SK-N-SH (cell line): ENCODE results near the gene FAM180B.

ENCODE experiments used
- EZH2phosphoT487 ChIP-seq: fragments of 200-600 bp; sonication (generic); IDR thresholded peaks from 2 replicates; pipeline ENCODE4 v1.6.1; 2017; ENCODE audit warnings: low read depth, mixed run types, mild to moderate bottlenecking, antibody characterized with exemption, moderate library complexity, borderline replicate concordance
- FOSL2 ChIP-seq: IDR thresholded peaks from 2 replicates; pipeline ENCODE4 v1.4.0; 2012; ENCODE audit warnings: low read depth, mild to moderate bottlenecking, moderate library complexity, borderline replicate concordance
- FOXM1 ChIP-seq: IDR thresholded peaks from 2 replicates; pipeline ENCODE4 v1.4.0; 2012; ENCODE audit warnings: low read depth, mild to moderate bottlenecking
- GABPA ChIP-seq: IDR thresholded peaks from 2 replicates; pipeline ENCODE4 v1.4.0; 2012; ENCODE audit warnings: low read depth, mild to moderate bottlenecking
- MEF2A ChIP-seq: IDR thresholded peaks from 2 replicates; pipeline ENCODE4 v1.4.0; 2012; ENCODE audit warnings: low read depth, borderline replicate concordance
- POLR2AphosphoS5 ChIP-seq: IDR thresholded peaks from 2 replicates; pipeline ENCODE4 v1.6.1; 2012; ENCODE audit warnings: low read depth, low read length
- REST ChIP-seq: IDR thresholded peaks from 2 replicates; pipeline ENCODE4 v1.6.1; 2012; ENCODE audit warnings: mild to moderate bottlenecking, low read depth, low read length, moderate library complexity
- TF ChIP-seq, protein P1 (sequence below): IDR thresholded peaks from 2 replicates; pipeline ENCODE4 v1.4.0; 2012; ENCODE audit warnings: low read depth
- TF ChIP-seq, protein P2 (sequence below): fragments of 200-600 bp; sonication (generic); IDR thresholded peaks from 2 replicates; pipeline ENCODE4 v1.6.1; 2017; ENCODE audit warnings: antibody characterized with exemption, mild to moderate bottlenecking, moderate library complexity

GRCh38 chr11:47628026-47628425 is 41.5 kb downstream of the FAM180B start:
- TF ChIP-seq, protein P1, sequence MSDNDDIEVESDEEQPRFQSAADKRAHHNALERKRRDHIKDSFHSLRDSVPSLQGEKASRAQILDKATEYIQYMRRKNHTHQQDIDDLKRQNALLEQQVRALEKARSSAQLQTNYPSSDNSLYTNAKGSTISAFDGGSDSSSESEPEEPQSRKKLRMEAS, result no peak
- TF ChIP-seq, protein P2, sequence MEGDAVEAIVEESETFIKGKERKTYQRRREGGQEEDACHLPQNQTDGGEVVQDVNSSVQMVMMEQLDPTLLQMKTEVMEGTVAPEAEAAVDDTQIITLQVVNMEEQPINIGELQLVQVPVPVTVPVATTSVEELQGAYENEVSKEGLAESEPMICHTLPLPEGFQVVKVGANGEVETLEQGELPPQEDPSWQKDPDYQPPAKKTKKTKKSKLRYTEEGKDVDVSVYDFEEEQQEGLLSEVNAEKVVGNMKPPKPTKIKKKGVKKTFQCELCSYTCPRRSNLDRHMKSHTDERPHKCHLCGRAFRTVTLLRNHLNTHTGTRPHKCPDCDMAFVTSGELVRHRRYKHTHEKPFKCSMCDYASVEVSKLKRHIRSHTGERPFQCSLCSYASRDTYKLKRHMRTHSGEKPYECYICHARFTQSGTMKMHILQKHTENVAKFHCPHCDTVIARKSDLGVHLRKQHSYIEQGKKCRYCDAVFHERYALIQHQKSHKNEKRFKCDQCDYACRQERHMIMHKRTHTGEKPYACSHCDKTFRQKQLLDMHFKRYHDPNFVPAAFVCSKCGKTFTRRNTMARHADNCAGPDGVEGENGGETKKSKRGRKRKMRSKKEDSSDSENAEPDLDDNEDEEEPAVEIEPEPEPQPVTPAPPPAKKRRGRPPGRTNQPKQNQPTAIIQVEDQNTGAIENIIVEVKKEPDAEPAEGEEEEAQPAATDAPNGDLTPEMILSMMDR, result no peak
- no peak for TF ChIP-seq GABPA
- TF ChIP-seq POLR2AphosphoS5, result no peak
- TF ChIP-seq MEF2A, result no peak
- TF ChIP-seq FOXM1, result no peak
- TF ChIP-seq REST, result no peak
- no peak for TF ChIP-seq FOSL2
- no peak for TF ChIP-seq EZH2phosphoT487
